Gastrocnemius medialis (tissue), 4 donors: ENCODE data around the gene GOLGA6A. TPM values are rescaled to one million over a fixed set of nuclear protein-coding genes. Genes with fewer than 3 reads are reported as not detected.

ENCODE experiments used
- ATAC-seq, 2 donors: fragments of 150-250 bp; one replicate each; pipeline ENCODE4 v1.9.1; 2016
- DNase-seq, 2 donors: peaks; one replicate each; pipeline ENCODE4 v3.0.0-alpha.2; 2019
- H3K27ac ChIP-seq, 4 donors: fragments of 200-600 bp; sonication (generic); 1 replicate in 1 of 4; 2 replicates in 3 of 4; pipeline ENCODE4 v1.5.1; 2016 to 2018; ENCODE audit warnings: mild to moderate bottlenecking in 2 of 4, moderate library complexity in 1 of 4
- H3K27me3 ChIP-seq, 3 donors: fragments of 200-600 bp; sonication (generic) in 2 of 3; 1 replicate in 1 of 3; 2 replicates in 2 of 3; pipeline versions ENCODE4 v1.5.1 to v1.6.0; 2016 to 2019; ENCODE audit warnings: mild to moderate bottlenecking in 1 of 3, moderate library complexity in 1 of 3
- H3K36me3 ChIP-seq, 2 donors: fragments of 200-600 bp; sonication (generic) in 1 of 2; one replicate each; pipeline ENCODE4 v1.5.1; 2017 to 2018
- H3K4me1 ChIP-seq, 2 donors: fragments of 200-600 bp; sonication (generic) in 1 of 2; one replicate each; pipeline ENCODE4 v1.5.1; 2016 to 2017; ENCODE audit warnings: mild to moderate bottlenecking in 2 of 2
- H3K4me3 ChIP-seq, 4 donors: fragments of 200-600 bp; sonication (generic) in 3 of 4; 1 replicate in 1 of 4; 2 replicates in 3 of 4; pipeline ENCODE4 v1.5.1; 2016 to 2019; ENCODE audit warnings: mild to moderate bottlenecking in 2 of 4
- H3K9me3 ChIP-seq, 3 donors: fragments of 200-600 bp; sonication (generic) in 2 of 3; 1 replicate in 1 of 3; 2 replicates in 2 of 3; pipeline ENCODE4 v1.5.1; 2016 to 2019
- CTCF ChIP-seq, 5 experiments: fragments of 450-650 bp in 3 of 5; fragments of 200-600 bp in 2 of 5; sonication (generic) in 2 of 5; IDR thresholded peaks in 4 of 5; conservative IDR thresholded peaks in 1 of 5; 1 replicate in 4 of 5; 2 replicates in 1 of 5; pipeline ENCODE4 v1.5.1; 2016 to 2019; ENCODE audit warnings: antibody characterized with exemption in 5 of 5, mild to moderate bottlenecking in 3 of 5, moderate library complexity in 3 of 5
- POLR2A ChIP-seq, 2 donors: fragments of 450-650 bp; IDR thresholded peaks; one replicate each; pipeline ENCODE4 v1.6.1; 2017; ENCODE audit warnings: antibody characterized with exemption in 2 of 2, mild to moderate bottlenecking in 2 of 2, moderate library complexity in 2 of 2
- in situ Hi-C, 4 donors: fragments of 200-750 bp; cut with MboI; loops; one replicate each; pipeline versions ENCODE4 v1.15.0 to v1.8.0; 2017; ENCODE audit warnings: low sequenced_read_pairs in 4 of 4
- intact Hi-C: fragments of 100-400 bp; cut with DNase I; formaldehyde crosslinking; loops from one replicate; pipeline ENCODE4 v1.15.1; 2023; ENCODE audit warnings: low total_unique reads
- total RNA-seq, 4 donors: library from RNA; depleted of rRNA; stranded (reverse); fragments of >200 nt; gene quantifications; one replicate each; pipeline versions ENCODE4 v1.1.0 to v1.2.3, GENCODE V29; 2016

Gene GOLGA6A
- total RNA-seq, 4 donors from 2014 or later, result 0.10 to 0.83 TPM; not detected in 2

- in situ Hi-C loops, result no loop called here
- peaks cover 0 to 34% of the 10 kb centered on the region in 2 donors for H3K36me3 ChIP-seq
Observed at GRCh38 chr15:74038707-74039655, 43.4 kb downstream of the GOLGA6A start.

GRCh38 chr15:74037171-74038117 is 44.9 kb downstream of the GOLGA6A start:
- peaks cover 5 to 10% of the 10 kb centered on the region in 2 donors for H3K4me1 ChIP-seq
- no peak for TF ChIP-seq POLR2A (IDR thresholded peaks at IDR 0.05)
- TF ChIP-seq CTCF (IDR thresholded peaks at IDR 0.05 in 4 of 5, conservative IDR thresholded peaks at IDR 0.05 in 1 of 5), result no peak
- H3K4me3 ChIP-seq, result no peak overlapping the region
- DNase-seq, result no peak
- H3K36me3 ChIP-seq, result peaks cover 0 to 35% of the 10 kb centered on the region in 2 donors
- no peak overlapping the region for H3K27ac ChIP-seq
- no peak for ATAC-seq
- H3K27me3 ChIP-seq, result no peaks in the 10 kb centered on the region
- in situ Hi-C loops (no loop called here), intact Hi-C loops (loop anchor here (1.0 kb wide), 1 partner anchor 64 kb away; no protein-coding TSS in a partner anchor)
- no peaks in the 10 kb centered on the region for H3K9me3 ChIP-seq

More at GRCh38 chr15:74038707-74039655, 43.4 kb downstream of the GOLGA6A start:
- Histone ChIP-seq H3K9me3 (no peaks in the 10 kb centered on the region), H3K4me3 (no peak overlapping the region), H3K4me1 (peaks cover 5 to 10% of the 10 kb centered on the region in 2 donors), H3K27me3 (no peaks in the 10 kb centered on the region), H3K27ac (peak overlapping the region in 1 of 4 donors; percentile 38)
- TF ChIP-seq POLR2A (IDR thresholded peaks at IDR 0.05) (no peak), CTCF (IDR thresholded peaks at IDR 0.05 in 4 of 5, conservative IDR thresholded peaks at IDR 0.05 in 1 of 5) (no peak)
- intact Hi-C loops, result no loop called here
- DNase-seq, result no peak
- no peak for ATAC-seq

- Histone ChIP-seq H3K27me3 (no peaks in the 10 kb centered on the region), H3K4me3 (no peak overlapping the region), H3K36me3 (peaks cover 0 to 35% of the 10 kb centered on the region in 2 donors), H3K27ac (no peak overlapping the region), H3K4me1 (peaks cover 5 to 10% of the 10 kb centered on the region in 2 donors), H3K9me3 (no peaks in the 10 kb centered on the region)
- intact Hi-C loops (loop anchor here (1.0 kb wide), 1 partner anchor 63 kb away; no protein-coding TSS in a partner anchor), in situ Hi-C loops (no loop called here)
- TF ChIP-seq CTCF (IDR thresholded peaks at IDR 0.05 in 4 of 5, conservative IDR thresholded peaks at IDR 0.05 in 1 of 5), result peak in 2 of 5 experiments; percentile 25 to 29
- TF ChIP-seq POLR2A (IDR thresholded peaks at IDR 0.05), result no peak
- peak in 1 of 2 donors; percentile 19 for ATAC-seq
- DNase-seq, result no peak
Observed at GRCh38 chr15:74036271-74037170, 45.8 kb downstream of the GOLGA6A start.
